Occipital lobe (tissue), 2 donors: ENCODE measurements around the gene SIK3. TPM values are rescaled to one million over a fixed set of nuclear protein-coding genes. Genes with fewer than 3 reads are reported as not detected.

Source experiments
- DNase-seq: peaks from one replicate; lab custom pipeline; 2025; lab: John Stamatoyannopoulos, UW
- total RNA-seq: library from RNA; depleted of rRNA; stranded (reverse); fragments of >200 nt; gene quantifications from one replicate; pipeline ENCODE4 v1.2.3, GENCODE V29; 2014

Gene SIK3
- total RNA-seq, 1 donor from 2014 or later = 29.9 TPM

DNA sequence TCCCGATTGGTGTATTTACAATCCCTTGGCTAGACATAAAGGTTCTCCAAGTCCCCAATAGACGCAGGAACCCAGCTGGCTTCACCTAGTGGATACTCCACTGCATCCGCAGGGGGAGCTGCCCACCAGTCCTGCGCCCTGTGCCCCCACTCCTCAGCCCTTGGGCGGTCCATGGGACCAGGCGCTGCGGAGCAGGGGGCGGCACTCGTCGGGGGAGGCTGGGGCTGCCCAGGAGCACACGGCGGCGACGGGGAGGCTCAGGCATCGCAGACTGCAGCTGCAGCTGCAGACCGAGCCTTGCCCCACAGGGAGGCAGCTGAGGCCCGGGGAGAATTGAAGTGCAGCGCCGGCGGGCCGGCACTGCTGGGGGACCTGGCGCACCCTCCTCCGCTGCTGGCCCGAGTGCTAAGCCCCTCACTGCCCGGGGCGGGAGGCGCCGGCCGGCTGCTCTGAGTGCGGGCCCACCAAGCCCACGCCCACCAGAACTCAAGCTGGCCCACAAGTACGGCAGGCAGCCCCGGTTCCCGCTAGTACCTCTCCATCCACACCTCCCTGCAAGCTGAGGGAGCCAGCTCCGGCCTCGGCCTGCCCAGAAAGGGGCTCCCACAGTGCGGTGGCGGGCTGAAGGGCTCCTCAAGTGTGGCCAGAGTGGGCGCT is 12.2 kb upstream of the SIK3 start:
- no peak for DNase-seq

DNA sequence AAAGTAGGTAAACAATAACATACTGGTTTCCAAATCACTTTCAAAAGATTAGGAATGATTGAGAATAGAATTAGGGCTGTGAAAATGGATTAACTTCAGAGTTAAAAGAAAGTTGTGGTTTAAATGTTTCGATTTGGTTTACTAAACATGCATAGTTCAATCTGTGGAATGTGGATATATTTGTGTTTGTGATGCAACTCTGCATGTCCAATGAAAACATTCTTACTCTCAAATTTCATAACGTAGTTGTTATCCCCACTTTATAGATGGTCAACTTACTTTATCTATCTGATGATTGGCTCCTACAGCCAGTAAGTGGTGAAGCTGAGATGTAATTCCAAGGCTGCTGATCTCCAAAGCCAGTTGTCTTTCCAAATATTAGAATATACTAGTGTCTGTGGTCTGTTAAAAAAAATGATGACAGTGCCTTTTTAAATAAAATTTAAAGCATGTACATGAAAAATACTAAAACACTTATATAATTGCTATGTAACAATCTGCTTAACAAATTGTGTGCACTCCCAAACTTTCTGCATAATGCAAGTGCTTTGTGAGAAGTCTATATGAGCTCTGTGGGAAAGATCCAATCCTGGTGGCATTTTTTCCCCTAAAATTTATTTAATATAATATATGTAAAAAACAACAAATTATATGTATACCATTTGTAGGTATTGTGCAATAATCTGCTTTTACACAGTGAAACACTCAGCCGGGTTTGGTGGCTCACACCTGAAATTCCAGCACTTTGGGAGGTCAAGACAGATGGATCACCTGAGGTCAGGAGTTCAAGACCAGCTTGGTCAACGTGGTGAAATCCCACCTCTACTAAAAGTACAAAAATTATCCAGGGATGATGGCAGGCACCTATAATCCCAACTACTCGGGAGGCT is 9.7 kb upstream of the SIK3 start:
- no peak for DNase-seq

DNA sequence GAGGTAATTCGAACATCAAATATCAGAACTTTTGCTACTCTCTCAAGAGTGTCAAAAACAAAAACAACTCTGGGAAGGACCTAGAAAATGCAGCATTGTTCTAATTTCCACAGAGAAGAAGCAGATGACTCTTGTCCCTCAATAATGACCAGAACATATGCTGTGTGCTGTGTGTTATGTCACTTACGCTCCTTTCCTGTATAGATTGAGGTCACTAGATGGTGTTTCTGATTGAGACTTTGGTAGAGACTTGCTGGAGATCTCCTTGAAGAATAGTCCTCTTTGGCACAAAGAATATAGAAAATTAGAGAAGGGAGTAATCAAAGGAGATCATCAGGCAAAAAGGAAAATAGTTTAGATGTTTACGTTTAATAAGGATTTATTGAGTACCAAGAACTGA is 2.3 kb upstream of the SIK3 start:
- DNase-seq = no peak

- DNase-seq = no peak
Measured at GRCh38 chr11:117099696-117100095, 1.5 kb upstream of the SIK3 start.

GRCh38 chr11:117097389-117098268 is 599 bp downstream of the SIK3 start:
- peak; percentile 52 for DNase-seq

DNA sequence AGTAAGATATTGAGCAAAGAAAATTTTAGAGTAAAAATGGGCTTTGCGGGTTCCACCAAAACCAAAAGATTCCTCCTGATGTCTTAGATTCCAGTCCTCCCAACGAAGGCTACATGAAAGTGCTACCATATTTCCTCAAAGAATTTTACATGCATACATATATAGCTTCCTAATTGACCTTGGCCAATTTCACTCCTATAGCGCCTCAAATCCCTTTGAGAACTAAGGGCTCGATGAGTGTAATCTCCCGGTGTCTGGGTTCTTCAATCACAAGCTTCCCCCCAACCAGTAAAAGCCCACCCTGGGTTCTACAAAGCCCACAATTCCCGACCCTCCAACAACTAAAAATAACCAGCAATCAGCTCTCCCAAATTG is 1.2 kb downstream of the SIK3 start:
- no peak for DNase-seq

DNA sequence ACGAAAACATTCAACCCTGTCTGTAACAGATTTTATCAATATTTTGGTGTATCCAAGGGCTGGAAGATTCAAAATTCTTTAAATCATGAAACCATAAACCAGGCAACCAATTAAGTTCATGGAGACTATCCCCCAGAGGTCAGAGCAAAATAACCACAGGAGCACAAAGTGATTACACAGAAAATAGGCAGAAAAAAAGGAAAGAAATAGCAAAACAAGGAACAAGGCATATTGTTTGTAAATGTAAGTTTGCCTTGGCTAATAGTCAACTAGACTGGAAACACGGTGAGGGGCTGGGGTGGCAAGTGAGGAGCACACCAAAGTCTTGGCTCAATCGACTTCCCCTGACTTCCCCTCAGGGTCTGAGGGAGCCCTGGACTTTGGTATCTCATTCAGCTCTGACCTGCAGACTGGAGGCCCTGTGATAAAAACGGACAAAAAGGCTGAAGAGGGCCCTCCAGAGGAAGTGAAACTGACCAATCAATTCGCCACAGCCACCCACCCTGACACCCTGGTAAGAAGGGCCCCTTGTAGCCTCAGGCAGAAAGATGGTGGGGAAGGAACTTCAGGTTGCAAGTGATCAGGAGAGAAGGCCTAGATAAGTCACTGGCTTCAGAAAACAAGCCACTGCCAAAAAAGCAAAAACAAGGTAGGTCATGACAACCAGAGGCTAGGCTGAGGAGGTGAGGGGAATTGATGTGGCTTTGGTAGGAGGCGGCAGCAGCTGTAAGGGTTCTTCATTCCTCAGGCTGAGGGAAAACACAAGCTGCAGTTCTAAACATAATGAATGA is 1.8 kb downstream of the SIK3 start:
- no peak for DNase-seq

- peak; percentile 16 for DNase-seq
Measured at GRCh38 chr11:117095284-117096161, 2.7 kb downstream of the SIK3 start.

GRCh38 chr11:117094776-117095175 is 3.5 kb downstream of the SIK3 start:
- peak; percentile 18 for DNase-seq

GRCh38 chr11:117092951-117093590 is 5.2 kb downstream of the SIK3 start:
- DNase-seq = no peak

DNA sequence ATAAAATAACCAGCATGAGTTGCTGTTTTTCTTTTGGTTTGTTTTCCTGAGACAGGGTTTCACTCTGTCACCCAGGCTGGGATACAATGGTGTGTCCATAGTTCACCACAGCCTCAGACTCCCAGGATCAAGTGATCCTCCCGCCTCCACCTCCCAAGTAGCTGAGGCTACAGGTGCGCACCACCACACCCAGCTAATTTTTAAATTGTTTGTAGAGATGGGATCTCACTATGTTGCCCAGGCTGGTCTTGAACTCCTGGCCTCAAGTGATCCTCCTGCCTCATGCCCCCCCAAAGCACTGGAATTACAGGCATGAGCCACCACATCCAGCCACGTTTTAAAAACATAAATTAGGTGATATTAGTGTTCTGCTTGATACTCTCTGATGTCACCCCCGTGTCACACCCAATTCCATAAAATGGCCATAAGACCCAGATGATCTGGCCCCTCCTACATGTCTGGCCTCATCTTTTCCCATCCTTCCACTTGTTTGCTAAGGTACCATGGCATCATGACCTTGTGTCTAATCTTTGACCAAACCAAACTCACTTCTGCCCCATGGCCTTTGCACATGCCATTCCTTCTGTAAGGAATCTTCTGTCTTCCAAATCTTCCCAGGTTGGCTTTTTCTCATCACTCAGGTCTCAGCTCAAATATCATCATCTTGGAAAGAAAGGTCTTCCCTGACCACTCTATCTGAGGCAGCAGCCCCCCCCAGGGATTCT is 6.3 kb downstream of the SIK3 start:
- no peak for DNase-seq

GRCh38 chr11:117090111-117090706 is 8.0 kb downstream of the SIK3 start:
- no peak for DNase-seq

DNA sequence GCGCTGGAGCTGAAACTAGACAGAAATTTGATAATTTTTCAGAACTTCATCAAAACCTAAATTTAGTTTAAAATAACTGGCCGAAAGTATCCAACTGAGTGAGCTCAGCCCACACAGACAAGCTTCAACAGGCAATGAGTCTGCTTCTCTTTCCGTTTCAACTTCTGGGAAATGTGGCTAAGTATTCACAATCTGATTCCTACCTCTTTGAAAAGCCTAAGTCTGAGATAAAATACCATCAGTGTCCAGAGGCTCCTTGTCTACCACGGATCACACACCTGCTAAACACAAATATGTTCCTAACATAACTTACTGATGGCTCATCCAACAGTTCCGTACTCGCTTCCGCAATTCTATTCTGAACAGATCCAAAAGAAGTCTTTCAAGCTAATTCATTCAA is 8.5 kb downstream of the SIK3 start:
- DNase-seq = no peak

- no peak for DNase-seq
Measured at GRCh38 chr11:117087446-117087845, 10.8 kb downstream of the SIK3 start.

DNA sequence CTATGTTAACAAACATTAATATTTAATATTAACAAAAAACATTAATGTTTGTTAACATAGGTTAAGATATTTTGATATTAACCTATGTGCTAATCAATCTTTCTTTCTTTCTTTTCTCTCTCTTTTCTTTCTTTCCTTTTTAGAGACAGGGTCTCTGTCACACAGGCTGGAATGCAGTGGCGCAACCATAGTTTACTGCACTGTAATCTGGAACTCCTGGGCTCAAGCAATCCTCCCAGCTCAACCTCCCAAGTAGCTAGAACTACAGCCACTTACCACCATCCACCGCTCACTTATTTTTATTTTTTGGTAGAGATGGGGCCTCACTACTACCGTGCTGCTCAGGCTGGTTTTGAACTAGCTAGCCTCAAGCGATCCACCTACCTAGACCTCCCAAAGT is 13.2 kb downstream of the SIK3 start:
- DNase-seq = no peak

- no peak for DNase-seq
Measured at GRCh38 chr11:117083011-117083935, 15.0 kb downstream of the SIK3 start.

- DNase-seq = no peak
Measured at GRCh38 chr11:117081908-117082307, 16.3 kb downstream of the SIK3 start.
